Left ventricle myocardium inferior (tissue), 1 donor: Measurements from ENCODE around the gene NXNL2. TPM values are rescaled to one million over a fixed set of nuclear protein-coding genes. Genes with fewer than 3 reads are reported as not detected.
A peak's percentile ranks its signal among the peaks of the same experiment; 100 is the strongest.

Experiments used
- DNase-seq: peaks from one replicate; pipeline ENCODE4 v3.0.0-alpha.2; 2020
- H3K27ac ChIP-seq: fragments of 200-600 bp; replicated peaks from 2 replicates; pipeline ENCODE4 v1.8.0; 2021
- H3K27me3 ChIP-seq: fragments of 200-600 bp; 2 replicates; pipeline ENCODE4 v1.8.0; 2021; ENCODE audit warnings: low read depth
- H3K36me3 ChIP-seq: fragments of 200-600 bp; 2 replicates; pipeline ENCODE4 v1.8.0; 2021
- H3K4me1 ChIP-seq: fragments of 200-600 bp; 2 replicates; pipeline ENCODE4 v1.8.0; 2021
- H3K4me3 ChIP-seq: fragments of 200-600 bp; 2 replicates; pipeline ENCODE4 v1.8.0; 2021; ENCODE audit warnings: mild to moderate bottlenecking, moderate library complexity
- H3K9me3 ChIP-seq: fragments of 200-600 bp; replicated peaks from 2 replicates; pipeline ENCODE4 v1.8.0; 2021
- CTCF ChIP-seq: fragments of 200-600 bp; IDR thresholded peaks from 2 replicates; pipeline ENCODE4 v1.8.0; 2021; ENCODE audit warnings: antibody characterized with exemption, mild to moderate bottlenecking, borderline replicate concordance
- intact Hi-C: fragments of 100-400 bp; cut with micrococcal nuclease; formaldehyde crosslinking; loops from one replicate; pipeline ENCODE4 v1.11.0; 2022
- total RNA-seq: library from RNA; stranded (reverse); fragmentation: NEBNext Ultra II Directional; extraction: Animal tissue kit (Norgen Biotek cat#: 25700); gene quantifications from one replicate; pipeline ENCODE4 v1.2.1, GENCODE V29; 2021
- donor health status: DM: no; HTN: yes; CAD: no; lungs with severe emphysema.

The NXNL2 gene
- total RNA-seq, 1 donor from 2014 or later: 0.30 TPM

GRCh38 chr9:88527618-88528017, 7.4 kb upstream of the NXNL2 start:
- H3K9me3 ChIP-seq: no peaks in the 10 kb centered on the region
- DNase-seq: no peak
- no peak overlapping the region for H3K27ac ChIP-seq
- intact Hi-C loops: no loop called here
- TF ChIP-seq CTCF: no peak
- peaks cover 32% of the 10 kb centered on the region for H3K27me3 ChIP-seq
- no peak overlapping the region for H3K4me3 ChIP-seq
- no peaks in the 10 kb centered on the region for H3K4me1 ChIP-seq
- no peaks in the 10 kb centered on the region for H3K36me3 ChIP-seq

- H3K27me3 ChIP-seq: peaks cover 38% of the 10 kb centered on the region
- no peak for TF ChIP-seq CTCF
- no peaks in the 10 kb centered on the region for H3K9me3 ChIP-seq
- intact Hi-C loops: no loop called here
- H3K36me3 ChIP-seq: no peaks in the 10 kb centered on the region
- H3K4me1 ChIP-seq: no peaks in the 10 kb centered on the region
- no peak for DNase-seq
- no peak overlapping the region for H3K27ac ChIP-seq
- no peak overlapping the region for H3K4me3 ChIP-seq
Observed at GRCh38 chr9:88528080-88528790, 6.7 kb upstream of the NXNL2 start.

- TF ChIP-seq CTCF: no peak
- H3K9me3 ChIP-seq: no peaks in the 10 kb centered on the region
- peaks cover 4% of the 10 kb centered on the region for H3K4me1 ChIP-seq
- DNase-seq: no peak
- no peak overlapping the region for H3K4me3 ChIP-seq
- H3K27ac ChIP-seq: no peak overlapping the region
- intact Hi-C loops: no loop called here
- H3K36me3 ChIP-seq: no peaks in the 10 kb centered on the region
- H3K27me3 ChIP-seq: peaks cover 36% of the 10 kb centered on the region
Observed at GRCh38 chr9:88529496-88529895, 5.5 kb upstream of the NXNL2 start.

- DNase-seq: no peak
- intact Hi-C loops: no loop called here
- Histone ChIP-seq H3K4me3 (no peak overlapping the region), H3K4me1 (peaks cover 7% of the 10 kb centered on the region), H3K27ac (no peak overlapping the region), H3K9me3 (no peaks in the 10 kb centered on the region), H3K36me3 (no peaks in the 10 kb centered on the region), H3K27me3 (peaks cover 33% of the 10 kb centered on the region)
- TF ChIP-seq CTCF: no peak
Observed at GRCh38 chr9:88530051-88530450, 4.9 kb upstream of the NXNL2 start.

- intact Hi-C loops: no loop called here
- Histone ChIP-seq H3K4me1 (peaks cover 19% of the 10 kb centered on the region), H3K9me3 (no peaks in the 10 kb centered on the region), H3K36me3 (no peaks in the 10 kb centered on the region), H3K27me3 (peaks cover 54% of the 10 kb centered on the region), H3K27ac (no peak overlapping the region), H3K4me3 (no peak overlapping the region)
- TF ChIP-seq CTCF: no peak
- peak; percentile 26 for DNase-seq
Observed at GRCh38 chr9:88531920-88532698, 2.9 kb upstream of the NXNL2 start.
